Common myeloid progenitor, CD34-positive (primary cell): ENCODE results near the gene AHNAK2.

Source experiments
- CTCF ChIA-PET: fragments of 350-600 bp; sonication (Branson Sonifier 250); formaldehyde crosslinking; loops from one replicate; lab custom pipeline; 2021; ENCODE audit warnings: antibody characterized with exemption; lab: Charles Lee
- POLR2A ChIA-PET: fragments of 350-600 bp; sonication (Branson Sonifier 250); formaldehyde crosslinking; loops from one replicate; lab custom pipeline; 2021; ENCODE audit warnings: antibody characterized with exemption; lab: Charles Lee
- DNase-seq, 3 donors: peaks; one replicate each; pipeline versions ENCODE4 v3.0.0 to v3.0.0-alpha.2; 2013
- H3K27ac ChIP-seq, 2 experiments: 1 replicate in 1 of 2; 2 replicates in 1 of 2; pipeline ENCODE4 v1.7.0; 2013; ENCODE audit warnings: inconsistent platforms in 2 of 2, low read length in 2 of 2, mild to moderate bottlenecking in 2 of 2, low read depth in 1 of 2, moderate library complexity in 1 of 2; ENCODE audit not compliant: severe bottlenecking in 2 of 2, insufficient read depth in 1 of 2, poor library complexity in 1 of 2
- H3K27me3 ChIP-seq, 5 experiments: replicated peaks in 2 of 5; 1 replicate in 3 of 5; 2 replicates in 2 of 5; pipeline versions ENCODE4 v1.6.1 to v1.7.0; 2013; ENCODE audit warnings: low read length in 4 of 5, mild to moderate bottlenecking in 2 of 5, moderate library complexity in 2 of 5, inconsistent platforms in 1 of 5; ENCODE audit not compliant: insufficient read depth in 5 of 5, control insufficient read depth in 4 of 5
- H3K36me3 ChIP-seq, 4 experiments: 1 replicate in 2 of 4; 2 replicates in 2 of 4; pipeline versions ENCODE4 v1.6.1 to v1.7.0; 2013; ENCODE audit warnings: low read length in 3 of 4, control low read depth in 1 of 4, mild to moderate bottlenecking in 1 of 4; ENCODE audit not compliant: control insufficient read depth in 4 of 4, insufficient read depth in 4 of 4
- H3K4me1 ChIP-seq, 4 experiments: 1 replicate in 3 of 4; 2 replicates in 1 of 4; pipeline versions ENCODE4 v1.6.1 to v1.7.1; 2013; ENCODE audit warnings: low read length in 3 of 4, mild to moderate bottlenecking in 3 of 4, control low read depth in 1 of 4, inconsistent platforms in 1 of 4, moderate library complexity in 1 of 4; ENCODE audit not compliant: control insufficient read depth in 4 of 4, insufficient read depth in 4 of 4; ENCODE audit errors: control extremely low read depth in 1 of 4
- H3K4me3 ChIP-seq, 7 experiments: 1 replicate in 4 of 7; 2 replicates in 3 of 7; pipeline versions ENCODE4 v1.5.1 to v1.7.0; 2013; ENCODE audit warnings: mild to moderate bottlenecking in 7 of 7, low read length in 6 of 7, moderate library complexity in 6 of 7, inconsistent platforms in 2 of 7, low read depth in 2 of 7, control low read depth in 1 of 7; ENCODE audit not compliant: insufficient read depth in 4 of 7, control insufficient read depth in 1 of 7; ENCODE audit errors: extremely low read depth in 1 of 7
- H3K9me3 ChIP-seq, 5 experiments: 1 replicate in 4 of 5; 2 replicates in 1 of 5; pipeline versions ENCODE4 v1.6.1 to v1.7.1; 2013; ENCODE audit warnings: low read length in 4 of 5, mild to moderate bottlenecking in 2 of 5, inconsistent platforms in 1 of 5, low read depth in 1 of 5, moderate library complexity in 1 of 5; ENCODE audit not compliant: control insufficient read depth in 4 of 5, insufficient read depth in 2 of 5; ENCODE audit errors: control extremely low read depth in 1 of 5
- WGBS: methylation state at CpG from one replicate; pipeline ENCODE4 v1.1.5; 2013; ENCODE audit not compliant: insufficient coverage; 5-methylcytosine and 5-hydroxymethylcytosine counted together

Gene AHNAK2

GRCh38 chr14:104977008-104977680 is 1.0 kb downstream of the AHNAK2 start:
- CTCF ChIA-PET = interaction anchor here (0.8 to 5.8 kb wide), 7 partner anchors 12 to 98 kb away, joined by 3 to 100 read pairs (median 8); no protein-coding TSS in a partner anchor
- DNase-seq = no peak
- Histone ChIP-seq H3K9me3 (no peaks in the 10 kb centered on the region), H3K36me3 (no peaks in the 10 kb centered on the region), H3K4me1 (peaks cover 0 to 16% (median 13%) of the 10 kb centered on the region in 4 experiments), H3K27me3 (peaks cover 0 to 28% (median 18%) of the 10 kb centered on the region in 5 experiments), H3K4me3 (peak overlapping the region in 4 of 7 experiments; percentile 44 to 74 (median 63)), H3K27ac (no peak overlapping the region)
- POLR2A ChIA-PET = no interaction called here
- WGBS = 95% methylated on average over 7 of the region's 11 CpGs

- Histone ChIP-seq H3K9me3 (no peaks in the 10 kb centered on the region), H3K36me3 (no peaks in the 10 kb centered on the region), H3K27ac (no peak overlapping the region), H3K4me3 (no peak overlapping the region), H3K4me1 (peaks cover 0 to 16% (median 13%) of the 10 kb centered on the region in 4 experiments), H3K27me3 (peaks cover 0 to 28% (median 18%) of the 10 kb centered on the region in 5 experiments)
- DNase-seq = peak; percentile 70 to 84 (median 79)
- WGBS = 43% methylated on average over 16 of the region's 21 CpGs
- ChIA-PET POLR2A (interaction anchor here (0.5 kb wide), 1 partner anchor 60 kb away, joined by 4 read pairs; no protein-coding TSS in a partner anchor), CTCF (interaction anchor here (0.8 to 5.8 kb wide), 16 partner anchors 11 to 314 kb away, joined by 3 to 100 read pairs (median 4); partner anchors contain the start of gene GPR132)
Measured at GRCh38 chr14:104976198-104977007, 1.8 kb downstream of the AHNAK2 start.

- H3K9me3 ChIP-seq = no peaks in the 10 kb centered on the region
- peaks cover 0 to 16% (median 13%) of the 10 kb centered on the region in 4 experiments for H3K4me1 ChIP-seq
- peaks cover 0 to 28% (median 18%) of the 10 kb centered on the region in 5 experiments for H3K27me3 ChIP-seq
- H3K36me3 ChIP-seq = no peaks in the 10 kb centered on the region
- H3K27ac ChIP-seq = no peak overlapping the region
- WGBS = 46% methylated on average over 19 of the region's 21 CpGs
- CTCF ChIA-PET = interaction anchor here (0.6 to 5.8 kb wide), 25 partner anchors 10 to 315 kb away, joined by 3 to 100 read pairs (median 4); partner anchors contain the start of genes CLBA1 and GPR132
- H3K4me3 ChIP-seq = no peak overlapping the region
- POLR2A ChIA-PET = interaction anchor here (0.6 kb wide), 1 partner anchor 15 kb away, joined by 4 read pairs; no protein-coding TSS in a partner anchor
- peak; percentile 29 to 43 (median 41) for DNase-seq
Measured at GRCh38 chr14:104975481-104976197, 2.5 kb downstream of the AHNAK2 start.

GRCh38 chr14:104974665-104975390 is 3.3 kb downstream of the AHNAK2 start:
- Histone ChIP-seq H3K4me1 (peaks cover 0 to 16% (median 13%) of the 10 kb centered on the region in 4 experiments), H3K27ac (no peak overlapping the region), H3K9me3 (no peaks in the 10 kb centered on the region), H3K4me3 (no peak overlapping the region), H3K27me3 (peaks cover 0 to 28% (median 15%) of the 10 kb centered on the region in 5 experiments), H3K36me3 (no peaks in the 10 kb centered on the region)
- no peak for DNase-seq
- CTCF ChIA-PET = interaction anchor here (0.7 to 5.8 kb wide), 30 partner anchors 10 to 315 kb away, joined by 3 to 100 read pairs (median 4); partner anchors contain the start of genes CLBA1 and GPR132
- POLR2A ChIA-PET = no interaction called here
- 94% methylated on average over 11 of the region's 14 CpGs for WGBS

- Histone ChIP-seq H3K27ac (no peak overlapping the region), H3K4me3 (no peak overlapping the region), H3K4me1 (peaks cover 0 to 16% (median 13%) of the 10 kb centered on the region in 4 experiments), H3K36me3 (no peaks in the 10 kb centered on the region), H3K27me3 (peaks cover 0 to 25% (median 12%) of the 10 kb centered on the region in 5 experiments), H3K9me3 (no peaks in the 10 kb centered on the region)
- WGBS = 97% methylated on average over 13 of the region's 13 CpGs
- POLR2A ChIA-PET = no interaction called here
- CTCF ChIA-PET = interaction anchor here (0.9 to 5.8 kb wide), 17 partner anchors 9 to 116 kb away, joined by 3 to 100 read pairs (median 6); partner anchors contain the start of gene CLBA1
- DNase-seq = no peak
Measured at GRCh38 chr14:104974146-104974541, 4.0 kb downstream of the AHNAK2 start.
